NCI-H2171 treated with DMSO at 0.1 percent for 48 hours (cell line): ENCODE data around the gene TLE5.
A peak's percentile ranks its signal among the peaks of the same experiment; 100 is the strongest.
"Not testable (repeated sequence)": the region's sequence is repeated elsewhere in the genome, so short reads cannot be mapped to it uniquely, and the experiment has no call there.

Experiments used
- DNase-seq: peaks from one replicate; lab custom pipeline; 2025; lab: John Stamatoyannopoulos, UW

Gene TLE5

DNA sequence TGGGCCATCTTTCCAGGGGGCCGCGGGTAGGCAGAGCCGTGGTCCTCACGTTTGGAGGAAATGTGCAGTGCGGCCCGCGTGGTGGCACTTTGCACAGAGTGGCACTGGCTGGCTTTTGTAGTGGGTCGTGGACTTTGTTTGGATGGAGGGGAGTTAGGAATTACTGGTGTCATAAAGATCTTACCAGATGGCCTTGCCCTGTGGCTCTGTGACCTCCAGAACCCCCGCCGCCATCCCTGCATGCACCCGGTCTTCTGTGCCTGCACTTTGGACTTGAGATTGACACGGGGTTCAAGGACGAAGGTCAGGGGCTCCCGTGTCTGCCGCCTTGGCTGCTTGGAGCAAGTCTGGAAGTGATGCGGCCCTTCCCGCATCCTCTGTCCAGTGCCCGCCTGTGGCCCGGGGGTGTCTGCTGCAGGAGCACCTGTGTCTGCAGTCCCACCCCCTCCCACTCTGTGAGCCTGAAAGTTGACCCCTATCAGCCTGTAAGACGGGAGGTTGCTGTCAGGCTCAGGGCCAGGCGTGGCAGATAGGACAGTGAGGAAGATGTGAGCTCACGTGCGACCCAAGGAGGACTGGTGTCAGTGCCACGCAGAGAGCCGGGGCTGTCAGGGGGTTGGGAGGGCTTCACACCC is 34.1 kb upstream of the TLE5 start:
- DNase-seq: no peak

DNA sequence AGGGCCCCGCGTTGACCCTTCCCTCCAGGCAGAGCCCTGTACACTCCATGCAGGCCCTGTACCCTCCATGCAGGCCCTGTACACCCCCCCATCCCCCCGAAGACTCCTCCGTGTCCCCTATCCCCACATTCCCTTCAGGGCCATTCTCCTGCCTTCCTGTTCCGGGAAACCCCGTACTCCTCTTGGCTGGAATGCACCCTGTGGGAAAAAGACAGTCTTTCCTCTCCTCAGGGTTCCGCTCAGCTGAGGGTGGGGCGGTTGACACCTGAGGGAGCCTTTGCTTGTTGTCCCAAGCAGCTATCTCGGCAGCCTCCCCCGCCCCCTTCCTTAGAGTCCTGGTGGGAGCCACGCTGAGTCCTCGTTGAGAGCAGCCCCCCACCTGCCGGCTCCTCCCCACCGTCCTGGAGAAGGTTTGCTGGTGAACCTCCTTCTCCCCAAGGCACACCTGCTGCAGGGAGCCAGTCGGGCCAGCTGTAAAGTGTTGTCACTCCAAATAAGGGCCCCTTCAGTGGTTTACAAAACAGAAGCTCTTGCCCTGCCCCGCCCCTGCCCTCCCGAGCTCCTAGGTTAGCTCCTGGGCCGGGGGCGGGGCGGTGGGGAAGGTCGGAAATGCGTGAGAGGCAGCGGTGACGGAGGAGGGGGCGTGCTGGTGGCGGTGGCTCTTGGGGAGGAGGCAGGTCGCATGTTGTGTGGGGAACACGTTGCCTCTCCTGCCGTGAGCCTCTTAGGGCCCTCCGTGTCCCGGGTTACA is 33.3 kb upstream of the TLE5 start:
- no peak for DNase-seq

DNA sequence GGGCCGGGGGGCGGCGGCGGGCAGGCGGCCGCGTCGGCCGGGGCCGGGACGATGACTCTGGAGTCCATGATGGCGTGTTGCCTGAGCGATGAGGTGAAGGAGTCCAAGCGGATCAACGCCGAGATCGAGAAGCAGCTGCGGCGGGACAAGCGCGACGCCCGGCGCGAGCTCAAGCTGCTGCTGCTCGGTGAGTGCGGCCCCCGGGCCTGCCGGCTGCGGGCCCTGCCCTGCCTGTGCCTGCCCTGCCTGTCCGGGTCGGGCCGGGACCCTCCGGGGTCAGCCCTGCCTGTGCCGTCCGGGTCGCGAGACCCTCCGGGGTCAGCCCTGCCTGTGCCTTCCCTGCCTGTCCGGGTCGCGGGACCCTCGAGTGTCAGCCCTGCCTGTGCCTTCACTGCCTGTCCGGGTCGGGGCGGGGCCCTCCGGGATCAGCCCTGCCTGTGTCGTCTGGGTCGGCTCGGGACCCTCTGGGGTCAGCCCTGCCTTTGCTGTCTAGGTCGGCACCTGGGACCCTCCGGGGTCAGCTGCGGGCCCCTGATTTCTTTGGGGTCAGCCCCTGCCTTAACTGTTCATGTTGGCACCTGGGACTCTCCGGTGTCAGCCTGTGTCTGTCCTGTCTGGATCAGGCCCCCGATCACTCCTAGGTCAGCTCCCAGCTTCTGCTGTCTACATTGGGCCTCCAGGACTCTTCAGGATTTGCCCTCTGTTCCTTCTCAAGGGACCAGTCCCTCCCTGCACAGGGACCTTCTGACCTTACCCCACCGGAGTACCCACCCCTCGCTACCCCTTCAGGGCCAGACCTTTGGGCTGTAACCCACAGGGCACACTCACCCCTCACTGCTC is 32.5 kb upstream of the TLE5 start:
- DNase-seq: no peak

DNA sequence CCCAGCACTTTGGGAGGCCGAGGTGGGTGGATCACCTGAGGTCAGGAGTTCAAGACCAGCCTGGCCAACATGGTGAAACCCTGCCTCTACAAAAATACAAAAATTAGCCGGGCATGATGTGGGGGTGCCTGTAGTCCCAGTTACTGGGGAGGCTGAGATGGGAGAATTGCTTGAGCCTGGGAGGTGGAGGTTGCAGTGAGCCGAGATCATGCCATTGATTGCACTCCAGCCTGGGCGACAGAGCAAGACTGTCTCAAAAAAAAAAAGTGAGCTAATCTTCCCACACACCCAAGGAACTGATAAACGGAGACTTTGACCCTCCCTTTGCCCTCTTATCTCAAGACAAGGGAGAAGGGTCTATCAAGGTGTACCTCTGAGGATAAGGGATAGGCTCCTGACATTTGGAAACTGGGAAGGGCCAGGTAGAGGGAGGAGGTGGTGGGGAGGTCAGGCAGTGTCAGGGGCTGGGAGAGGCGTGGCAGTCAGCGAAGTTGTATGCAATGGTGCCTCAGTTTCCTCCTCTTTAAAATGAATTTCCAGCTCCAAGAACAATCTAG is 27.1 kb upstream of the TLE5 start:
- DNase-seq: not testable (repeated sequence)

DNA sequence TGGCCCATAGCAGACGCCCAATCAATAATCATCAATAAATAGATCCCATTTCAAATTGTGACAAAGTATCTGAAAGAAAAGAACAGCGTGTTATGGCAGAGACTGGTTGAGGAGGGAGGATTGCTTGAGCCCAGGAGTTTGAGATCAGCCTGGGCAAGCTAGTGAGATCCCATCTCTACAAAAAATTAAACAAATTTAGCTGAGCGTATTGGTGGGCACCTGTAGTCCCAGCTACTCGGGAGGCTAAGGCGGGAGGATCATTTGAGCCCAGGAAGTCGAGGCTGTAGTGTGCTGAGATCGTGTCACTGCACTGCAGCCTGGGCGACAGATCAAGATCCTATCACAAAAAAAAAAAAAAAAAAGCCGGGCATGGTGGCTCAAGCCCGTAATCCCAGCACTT is 25.5 kb upstream of the TLE5 start:
- DNase-seq: no peak

DNA sequence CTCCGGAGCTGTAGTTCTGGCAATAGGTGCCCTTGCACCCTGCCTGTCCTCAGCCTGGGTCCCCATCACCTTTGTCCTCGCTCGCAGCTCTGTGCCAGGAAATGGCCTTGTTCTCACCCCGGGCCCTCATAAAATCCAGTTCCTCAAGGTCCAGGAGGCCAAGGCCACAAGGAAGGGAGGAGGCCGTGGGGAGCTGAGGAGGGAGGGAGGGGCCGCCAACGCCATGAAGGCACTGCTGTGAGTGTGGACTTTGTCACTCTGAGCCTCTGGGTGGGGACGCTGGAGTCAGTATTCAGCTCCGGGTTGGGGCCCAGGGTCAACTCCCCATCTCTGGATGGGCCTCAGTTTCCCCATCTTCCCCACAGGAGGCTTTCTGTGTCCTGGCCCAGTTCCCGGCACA is 22.6 kb upstream of the TLE5 start:
- DNase-seq: no peak

DNA sequence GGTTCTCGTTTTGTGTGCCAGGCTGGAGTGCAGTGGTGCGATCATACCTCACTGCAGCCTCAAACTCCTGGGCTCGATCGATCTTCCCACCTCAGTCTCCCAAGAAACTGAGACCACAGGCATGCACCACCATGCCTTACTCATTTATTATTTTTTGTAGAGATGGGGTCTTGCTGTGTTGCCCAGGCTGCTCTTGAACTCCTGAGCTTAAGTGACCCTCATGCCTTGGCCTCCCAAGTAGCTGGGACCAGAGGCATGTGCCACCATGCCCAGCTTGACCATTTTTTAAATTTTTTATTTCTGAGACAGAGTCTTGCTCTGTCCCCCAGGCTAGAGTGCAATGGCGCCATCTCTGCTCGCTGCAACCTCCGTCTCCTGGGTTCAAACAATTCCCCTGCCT is 21.7 kb upstream of the TLE5 start:
- no peak for DNase-seq

DNA sequence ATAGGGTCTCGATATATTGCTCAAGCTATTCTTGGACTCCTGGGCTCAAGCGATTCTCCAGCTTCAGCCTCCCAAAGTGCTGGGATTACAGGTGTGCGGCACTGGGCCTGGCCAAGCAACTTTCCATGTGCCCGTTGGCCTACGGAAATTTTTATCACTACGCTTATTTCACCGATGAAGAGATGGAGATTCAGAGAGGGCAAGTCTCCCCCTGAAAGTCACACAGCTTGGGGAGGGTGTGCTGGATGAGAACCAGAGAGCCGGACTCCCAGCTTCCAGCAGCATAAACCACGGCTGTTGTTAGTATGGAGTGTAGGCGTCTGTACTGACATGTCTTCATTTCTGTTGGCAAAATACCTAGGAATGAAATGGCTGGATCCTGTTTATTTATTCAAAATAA is 20.0 kb upstream of the TLE5 start:
- DNase-seq: no peak

DNA sequence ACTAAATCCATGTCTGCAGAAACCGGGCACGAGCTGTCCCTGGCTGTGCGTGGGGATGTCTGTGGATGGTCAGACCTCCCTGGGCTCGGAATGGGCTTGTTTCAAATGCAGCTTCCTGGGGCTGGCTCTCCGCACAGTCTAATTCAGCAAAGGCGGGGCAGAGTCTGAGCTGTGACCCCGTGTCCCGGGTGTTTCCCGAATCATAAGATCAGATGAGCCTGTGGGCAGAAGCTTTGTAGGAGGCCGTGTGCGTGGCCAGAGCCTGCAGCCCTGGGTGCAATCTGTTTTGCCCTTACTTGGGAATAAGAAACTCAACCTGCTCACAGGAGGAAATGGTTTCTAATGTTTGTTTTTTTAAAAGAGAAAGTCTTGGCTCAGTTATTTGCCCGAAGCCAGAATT is 18.0 kb upstream of the TLE5 start:
- DNase-seq: no peak

DNA sequence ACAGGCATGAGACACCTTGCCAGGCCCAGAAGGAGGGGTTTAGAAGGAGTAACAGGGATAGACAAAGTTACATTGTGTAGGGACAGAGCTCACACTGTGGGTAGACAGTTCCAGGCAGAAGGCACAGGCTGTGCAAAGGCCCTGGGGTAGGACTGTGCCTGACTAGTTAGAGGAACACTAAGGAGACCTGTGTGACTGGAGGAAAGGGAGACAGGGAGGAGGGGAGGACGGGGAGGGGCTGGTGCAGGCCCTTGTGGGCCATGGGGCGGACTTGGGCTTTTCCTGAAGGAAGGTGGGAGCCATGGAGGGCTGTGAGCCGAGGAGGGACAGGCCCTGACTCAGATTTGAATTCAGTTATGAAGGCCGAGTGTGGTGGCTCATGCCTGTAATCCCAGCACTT is 17.3 kb upstream of the TLE5 start:
- no peak for DNase-seq

DNA sequence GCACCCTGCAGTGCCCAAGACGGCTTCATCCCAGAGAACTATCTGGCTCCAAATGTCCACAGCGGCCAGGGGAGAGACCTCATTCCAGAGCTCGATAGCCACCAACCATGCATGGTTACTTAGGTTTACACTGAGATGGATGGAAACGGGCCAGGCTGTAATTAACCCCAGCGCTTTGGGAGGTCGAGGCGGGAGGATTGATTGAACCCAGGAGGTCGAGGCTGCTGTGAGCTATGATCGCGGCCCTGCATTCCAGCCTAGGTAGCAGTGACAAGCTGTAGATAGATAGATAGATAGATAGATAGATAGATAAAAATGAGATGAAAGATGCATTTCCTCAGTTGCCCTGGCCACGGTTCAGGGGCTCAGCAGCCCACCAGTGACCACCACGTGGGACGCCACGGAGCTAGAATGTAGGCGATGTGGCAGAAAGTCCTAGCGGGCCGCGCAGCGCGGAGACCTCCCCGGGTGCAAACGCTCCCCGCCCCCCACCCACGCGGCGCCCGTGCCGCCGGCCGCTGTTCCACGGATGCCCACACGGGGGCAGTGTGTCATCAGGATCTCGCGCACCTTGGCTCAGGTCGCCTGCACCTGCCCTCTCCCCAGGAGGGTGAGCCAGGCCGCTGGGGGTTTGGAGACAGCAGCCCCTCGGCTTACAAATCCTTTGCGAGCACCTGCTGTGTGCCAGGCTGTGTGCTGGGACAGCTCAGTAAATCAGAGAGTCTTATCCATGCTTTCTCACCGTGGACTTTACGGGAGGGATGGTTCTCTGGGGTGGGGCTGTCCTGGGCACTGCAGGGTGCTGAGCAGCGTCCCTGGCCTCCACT is 13.5 kb upstream of the TLE5 start:
- peak; percentile 83 for DNase-seq

DNA sequence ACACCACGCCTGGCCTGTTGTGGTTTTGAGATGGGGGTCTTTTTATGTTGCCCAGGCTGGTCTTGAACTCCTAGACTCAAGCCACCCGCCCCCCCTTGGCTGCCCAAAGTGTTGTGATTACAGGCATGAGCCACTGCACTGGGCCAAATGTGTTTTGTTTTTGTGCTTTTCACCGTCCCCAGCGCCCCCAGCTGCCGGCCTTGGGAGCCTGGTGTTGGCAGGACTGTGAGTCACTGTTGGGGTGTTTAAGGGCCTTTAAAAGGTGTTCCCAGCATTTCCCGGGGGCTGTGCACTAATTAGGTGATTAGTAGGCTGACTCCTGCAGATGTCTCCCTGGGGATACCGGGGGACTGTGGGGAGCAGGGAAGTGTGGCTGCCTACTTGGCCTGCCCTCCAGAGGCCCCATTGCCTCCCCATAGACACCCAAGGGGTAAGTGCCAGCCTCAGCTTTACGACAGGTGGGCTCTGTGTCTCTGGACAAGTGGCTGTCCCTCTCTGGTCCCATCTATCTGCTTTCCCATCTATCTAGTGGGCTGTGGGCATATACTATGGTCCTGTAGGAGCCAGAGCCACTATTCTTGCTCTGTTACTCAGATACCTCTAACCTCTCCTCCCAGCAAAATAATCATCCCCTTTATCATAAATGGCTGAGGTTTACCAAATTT is 11.8 kb upstream of the TLE5 start:
- DNase-seq: peak; percentile 38

DNA sequence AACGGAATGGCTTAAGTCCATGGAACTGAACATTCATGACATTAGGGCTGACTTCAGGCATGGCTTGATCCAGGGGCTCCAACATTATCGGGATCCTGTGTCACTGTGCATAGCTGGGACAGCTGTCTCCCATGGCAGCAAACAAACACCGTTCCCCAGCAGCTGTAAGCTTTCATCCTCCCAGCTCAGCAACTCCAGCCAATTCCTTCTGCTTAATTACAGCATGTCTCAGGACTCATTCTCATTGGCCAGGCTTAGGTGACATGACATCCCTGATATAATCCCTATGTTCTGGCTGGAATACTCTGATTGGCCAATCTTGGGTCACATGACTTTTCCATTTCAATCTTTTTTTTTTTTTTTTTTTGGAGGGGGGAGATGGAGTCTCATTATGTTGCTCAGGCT is 10.9 kb upstream of the TLE5 start:
- peak; percentile 100 for DNase-seq

DNA sequence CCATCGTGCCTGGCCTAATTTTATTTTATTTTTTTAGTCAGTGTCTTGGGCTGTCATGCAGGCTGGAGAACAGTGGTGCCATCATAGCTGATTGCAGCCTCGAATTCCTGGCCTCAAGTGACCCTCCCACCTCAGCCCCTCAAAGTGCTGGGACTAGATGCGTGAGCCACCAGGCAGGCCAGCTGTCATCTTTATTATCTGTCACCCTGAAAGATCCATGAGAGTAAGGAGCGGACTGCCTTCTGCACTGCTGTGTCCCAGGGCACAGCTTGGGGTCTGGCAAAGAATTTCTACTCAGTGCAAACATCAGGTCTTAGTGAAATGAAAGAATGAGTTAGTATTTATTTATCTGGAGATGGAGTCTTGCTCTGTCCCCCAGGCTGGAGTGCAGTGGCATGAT is 9.5 kb upstream of the TLE5 start:
- DNase-seq: peak; percentile 84

DNA sequence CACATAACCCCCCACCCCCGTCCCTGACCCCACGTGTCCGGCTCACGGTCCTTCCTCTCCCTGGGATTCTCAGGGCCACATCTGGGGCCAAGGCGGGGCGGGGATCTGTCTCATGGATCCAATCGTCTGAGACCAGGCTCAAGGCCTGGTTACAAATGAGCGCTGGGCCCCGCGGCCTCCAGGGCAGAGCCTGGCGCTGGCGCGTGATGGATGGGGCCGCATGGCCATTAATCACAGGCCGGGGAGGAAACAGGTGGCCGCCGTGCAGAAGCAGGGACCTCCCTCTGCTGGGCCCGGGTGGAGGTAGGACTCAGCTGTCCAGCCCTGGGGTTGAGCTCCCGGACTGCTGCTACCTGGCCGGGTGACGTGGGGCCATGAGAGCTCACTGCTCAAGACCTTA is 5.8 kb upstream of the TLE5 start:
- DNase-seq: no peak

DNA sequence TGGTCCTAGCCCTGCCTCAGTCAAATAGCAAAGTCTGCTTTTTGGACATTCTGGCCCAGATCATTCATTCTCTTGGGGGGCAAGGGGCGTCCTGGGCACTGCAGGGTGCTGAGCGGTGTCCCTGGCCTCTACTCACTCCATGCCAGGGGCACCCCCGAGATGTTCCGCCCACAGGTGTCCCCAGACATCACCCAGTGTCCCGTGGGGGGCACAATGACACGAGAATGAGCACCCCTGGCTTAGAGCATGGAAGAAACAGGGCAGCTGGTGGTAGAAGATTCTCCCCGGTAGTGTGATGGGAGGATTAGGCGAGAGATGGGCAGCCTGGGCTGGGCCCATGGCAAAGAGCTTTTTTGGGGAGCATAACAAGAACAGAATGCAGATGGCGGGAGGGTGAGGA is 5.3 kb upstream of the TLE5 start:
- no peak for DNase-seq

DNA sequence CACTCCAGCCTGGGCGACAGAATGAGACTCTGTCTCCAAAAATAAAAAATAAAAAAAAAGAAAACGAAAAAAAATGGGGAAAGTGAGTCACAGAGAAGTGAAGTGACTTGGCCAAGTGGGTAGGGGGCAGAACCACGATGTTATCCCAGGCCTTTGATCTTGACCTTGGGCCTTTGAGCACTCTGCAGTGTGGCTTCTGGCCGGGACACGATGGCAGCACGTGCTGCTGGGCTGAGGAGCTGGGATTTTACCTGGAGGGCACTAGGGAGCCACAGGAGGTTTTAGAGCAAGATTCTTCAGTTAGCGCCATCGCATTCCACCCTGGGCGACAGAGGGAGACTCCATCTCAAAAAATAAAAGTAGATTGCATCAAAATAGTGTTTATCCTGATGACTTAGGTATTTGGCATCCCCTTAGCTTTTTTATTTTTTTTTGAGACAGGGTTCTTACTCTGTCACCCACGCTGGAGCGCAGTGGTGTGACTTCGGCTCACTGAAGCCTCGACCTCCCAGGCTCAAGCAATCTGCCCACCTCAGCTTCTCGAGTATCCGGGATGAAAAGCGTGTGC is 4.3 kb upstream of the TLE5 start:
- DNase-seq: no peak

DNA sequence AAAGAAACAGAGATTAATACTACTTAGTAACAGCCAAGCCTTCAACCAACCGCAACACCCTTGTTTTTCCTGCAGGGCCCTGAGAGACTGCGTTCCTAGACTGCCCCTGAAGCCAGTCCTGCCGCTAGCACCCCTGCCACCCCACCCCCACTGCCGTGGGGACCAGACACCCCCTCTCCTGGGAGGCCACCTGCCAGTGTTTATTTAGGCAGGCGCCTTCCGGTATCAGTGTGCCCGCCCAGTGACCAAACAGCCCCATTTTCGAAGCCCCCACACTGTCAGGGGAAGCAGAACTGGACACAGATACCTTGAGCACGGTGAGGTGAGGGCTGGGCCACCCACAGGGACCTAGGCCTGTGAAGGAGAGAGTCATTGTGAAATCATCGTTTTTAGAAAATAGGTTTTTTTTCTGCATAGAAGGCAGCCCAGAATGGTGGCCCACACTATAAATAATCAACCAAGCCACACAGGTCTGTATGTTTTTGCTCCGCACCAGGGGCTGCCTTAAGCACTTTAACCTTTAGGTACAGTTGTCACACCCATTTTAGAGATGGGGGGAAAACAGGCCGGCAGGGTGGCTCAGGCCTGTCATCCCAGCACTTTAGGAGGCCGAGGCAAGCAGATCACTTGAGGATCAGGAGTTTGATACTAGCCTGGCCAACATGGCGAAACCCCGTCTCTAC is 3.5 kb upstream of the TLE5 start:
- DNase-seq: peak; percentile 71

DNA sequence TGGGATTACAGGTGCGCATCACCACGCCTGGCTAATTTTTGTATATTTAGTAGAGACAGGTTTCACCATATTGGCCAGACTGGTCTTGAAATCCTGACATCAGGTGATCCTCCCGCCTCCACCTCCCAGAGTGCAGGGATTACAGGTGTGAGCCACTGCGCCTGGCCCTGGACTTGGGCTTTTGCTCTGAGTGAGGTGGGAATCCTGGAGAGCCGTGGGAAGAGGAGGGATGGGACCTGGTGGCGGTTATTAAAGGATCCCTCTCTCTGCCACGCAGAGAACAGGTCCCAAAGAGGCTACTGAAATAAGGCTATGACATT is 1.7 kb upstream of the TLE5 start:
- DNase-seq: no peak
